ENCODE data around the gene SLC44A3. TPM values are rescaled to one million over a fixed set of nuclear protein-coding genes. Genes with fewer than 3 reads are reported as not detected.

Gene SLC44A3
- total and polyA plus RNA-seq, 8 donors, result 13.0 to 52.5 (median 23.2) TPM

DNA sequence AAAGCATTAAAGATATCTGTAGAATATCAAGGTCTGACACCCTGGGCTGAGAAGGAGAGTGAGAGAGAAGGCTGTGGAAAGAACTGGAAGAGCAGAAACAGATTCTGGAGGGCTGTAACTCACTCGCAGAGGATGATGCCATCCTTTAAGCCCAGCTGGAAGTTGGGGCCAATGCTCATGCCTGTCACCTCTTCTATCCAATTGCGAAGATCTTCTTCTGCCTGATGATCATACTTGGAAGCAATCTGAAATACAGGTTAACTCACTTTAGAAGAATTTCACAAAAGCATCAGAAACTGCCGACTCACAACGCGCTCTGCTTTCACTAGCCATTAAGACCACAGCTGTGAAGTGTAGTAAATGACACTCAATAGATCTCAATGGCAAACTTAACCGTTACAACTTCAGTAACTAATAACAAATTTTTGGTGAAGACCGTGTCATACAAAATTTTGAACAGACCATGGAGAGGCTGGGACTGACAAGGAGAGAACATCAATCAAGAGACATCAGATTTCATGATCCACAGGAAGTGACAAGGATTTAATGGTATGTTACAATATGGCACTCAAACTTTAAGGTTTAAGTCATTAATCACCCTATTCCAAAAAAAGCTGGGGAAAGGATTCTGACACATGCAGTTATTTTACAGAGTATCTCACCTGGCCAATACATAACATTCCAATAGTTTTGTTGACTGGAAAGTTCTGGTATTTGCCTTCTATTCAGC, 83.3 kb downstream of the SLC44A3 start:
- FAIRE-seq (no peak), DNase-seq (no peak), ATAC-seq (no peak)
- TF ChIP-seq, protein P1, sequence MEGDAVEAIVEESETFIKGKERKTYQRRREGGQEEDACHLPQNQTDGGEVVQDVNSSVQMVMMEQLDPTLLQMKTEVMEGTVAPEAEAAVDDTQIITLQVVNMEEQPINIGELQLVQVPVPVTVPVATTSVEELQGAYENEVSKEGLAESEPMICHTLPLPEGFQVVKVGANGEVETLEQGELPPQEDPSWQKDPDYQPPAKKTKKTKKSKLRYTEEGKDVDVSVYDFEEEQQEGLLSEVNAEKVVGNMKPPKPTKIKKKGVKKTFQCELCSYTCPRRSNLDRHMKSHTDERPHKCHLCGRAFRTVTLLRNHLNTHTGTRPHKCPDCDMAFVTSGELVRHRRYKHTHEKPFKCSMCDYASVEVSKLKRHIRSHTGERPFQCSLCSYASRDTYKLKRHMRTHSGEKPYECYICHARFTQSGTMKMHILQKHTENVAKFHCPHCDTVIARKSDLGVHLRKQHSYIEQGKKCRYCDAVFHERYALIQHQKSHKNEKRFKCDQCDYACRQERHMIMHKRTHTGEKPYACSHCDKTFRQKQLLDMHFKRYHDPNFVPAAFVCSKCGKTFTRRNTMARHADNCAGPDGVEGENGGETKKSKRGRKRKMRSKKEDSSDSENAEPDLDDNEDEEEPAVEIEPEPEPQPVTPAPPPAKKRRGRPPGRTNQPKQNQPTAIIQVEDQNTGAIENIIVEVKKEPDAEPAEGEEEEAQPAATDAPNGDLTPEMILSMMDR (IDR thresholded peaks at IDR 0.05), result no peak
- intact Hi-C loops (cut with DNase I), result no loop called here
- Histone ChIP-seq H3K4me1 (peaks cover 4 to 14% (median 5%) of the 10 kb centered on the region in 3 donors), H3K27ac (no peak overlapping the region), H3K36me3 (peaks cover 0 to 2% (median 0%) of the 10 kb centered on the region in 3 donors), H3K4me3 (no peak overlapping the region), H3K27me3 (no peaks in the 10 kb centered on the region), H3K9me3 (no peaks in the 10 kb centered on the region)
- WGBS, 2 donors, result 91 to 93% methylated on average over 7 of the region's 7 CpGs

DNA sequence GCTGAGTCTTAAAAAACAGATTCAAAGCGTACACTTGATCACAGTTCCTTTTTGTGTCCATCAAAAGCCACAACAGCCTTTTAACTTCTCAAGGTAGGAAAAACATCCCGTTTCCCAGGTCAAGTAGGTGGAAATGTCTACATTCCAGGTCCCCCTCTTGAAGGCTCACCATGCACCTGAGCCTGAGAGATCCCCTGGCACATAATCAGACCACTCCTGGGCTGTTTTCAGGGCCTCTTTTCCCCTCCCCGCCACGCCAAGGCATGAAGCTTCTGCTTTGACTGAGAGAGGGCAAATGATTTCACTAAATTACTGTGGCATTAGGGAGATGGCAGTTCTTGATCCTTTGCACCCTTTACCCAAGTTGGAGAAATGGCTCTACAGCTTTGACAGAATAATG, 85.0 kb downstream of the SLC44A3 start:
- TF ChIP-seq, protein P1 (IDR thresholded peaks at IDR 0.05), result no peak
- 92 to 94% methylated on average over 4 of the region's 4 CpGs for WGBS, 2 donors
- FAIRE-seq, result no peak

DNA sequence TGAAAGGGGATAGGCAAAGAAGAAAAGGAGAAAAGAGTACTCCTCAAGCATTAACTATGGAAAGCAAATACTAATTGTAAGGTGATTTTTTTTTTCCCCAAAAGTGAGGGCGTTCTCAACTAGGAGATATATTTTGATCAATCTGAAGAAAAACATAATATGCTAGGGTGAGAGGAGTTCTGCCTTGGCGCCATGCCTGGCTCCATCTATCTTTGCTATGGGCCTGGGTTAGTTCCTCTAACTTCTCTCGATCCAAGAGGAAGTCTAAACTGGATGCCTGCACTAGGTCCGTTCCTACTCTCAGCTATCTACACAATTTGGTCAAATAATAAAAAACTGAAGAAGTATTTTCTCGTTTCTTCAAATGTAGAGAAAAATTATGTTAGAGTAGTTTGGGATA, 86.2 kb downstream of the SLC44A3 start:
- FAIRE-seq, result no peak
- no peaks in the 10 kb centered on the region for H3K27me3 ChIP-seq
- H3K27ac ChIP-seq, result no peak overlapping the region
- H3K4me1 ChIP-seq, result peaks cover 0 to 6% (median 0%) of the 10 kb centered on the region in 3 donors
- H3K4me3 ChIP-seq, result no peak overlapping the region
- WGBS, 2 donors, result 79 to 81% methylated on average over 5 of the region's 5 CpGs
- intact Hi-C loops (cut with DNase I), result no loop called here
- H3K36me3 ChIP-seq, result no peaks in the 10 kb centered on the region
- DNase-seq, result no peak
- H3K9me3 ChIP-seq, result no peaks in the 10 kb centered on the region
- ATAC-seq, result no peak
- TF ChIP-seq, protein P1 (IDR thresholded peaks at IDR 0.05), result no peak

More for the DNA sequence above, 85.0 kb downstream of the SLC44A3 start:
- H3K9me3 ChIP-seq, result no peaks in the 10 kb centered on the region
- intact Hi-C loops (cut with DNase I), result no loop called here
- H3K36me3 ChIP-seq, result no peaks in the 10 kb centered on the region
- ATAC-seq (no peak), DNase-seq (no peak)
- H3K4me1 ChIP-seq, result peaks cover 0 to 10% (median 0%) of the 10 kb centered on the region in 3 donors
- H3K27me3 ChIP-seq, result no peaks in the 10 kb centered on the region
- no peak overlapping the region for H3K4me3 ChIP-seq
- H3K27ac ChIP-seq, result no peak overlapping the region

DNA sequence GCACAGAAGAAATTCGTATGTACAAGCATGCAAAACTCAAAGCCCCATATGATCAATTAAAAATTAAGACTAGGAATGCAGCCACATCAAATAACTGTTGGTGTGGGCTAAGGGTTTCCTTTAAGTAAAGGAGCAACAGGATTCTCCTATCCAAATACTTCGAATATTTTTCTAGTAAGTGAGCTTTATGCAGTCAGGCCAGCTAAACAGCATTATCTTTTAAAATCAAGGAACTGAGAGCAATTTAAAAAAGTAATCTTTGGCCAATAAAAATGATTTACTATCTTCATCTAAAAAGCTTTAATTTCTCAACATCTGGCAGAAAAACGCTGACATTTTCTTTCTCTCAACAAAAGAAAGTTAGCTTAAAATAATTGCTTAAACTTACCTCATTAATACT, 87.0 kb downstream of the SLC44A3 start:
- no peak overlapping the region for H3K4me3 ChIP-seq
- H3K36me3 ChIP-seq, result no peaks in the 10 kb centered on the region
- WGBS, 2 donors, result 68 to 73% methylated on average over 3 of the region's 3 CpGs
- H3K27me3 ChIP-seq, result no peaks in the 10 kb centered on the region
- H3K27ac ChIP-seq, result no peak overlapping the region
- H3K4me1 ChIP-seq, result peaks cover 0 to 6% (median 0%) of the 10 kb centered on the region in 3 donors
- FAIRE-seq (no peak), ATAC-seq (no peak), DNase-seq (no peak)
- H3K9me3 ChIP-seq, result no peaks in the 10 kb centered on the region
- intact Hi-C loops (cut with DNase I), result no loop called here
- TF ChIP-seq, protein P1 (IDR thresholded peaks at IDR 0.05), result no peak

DNA sequence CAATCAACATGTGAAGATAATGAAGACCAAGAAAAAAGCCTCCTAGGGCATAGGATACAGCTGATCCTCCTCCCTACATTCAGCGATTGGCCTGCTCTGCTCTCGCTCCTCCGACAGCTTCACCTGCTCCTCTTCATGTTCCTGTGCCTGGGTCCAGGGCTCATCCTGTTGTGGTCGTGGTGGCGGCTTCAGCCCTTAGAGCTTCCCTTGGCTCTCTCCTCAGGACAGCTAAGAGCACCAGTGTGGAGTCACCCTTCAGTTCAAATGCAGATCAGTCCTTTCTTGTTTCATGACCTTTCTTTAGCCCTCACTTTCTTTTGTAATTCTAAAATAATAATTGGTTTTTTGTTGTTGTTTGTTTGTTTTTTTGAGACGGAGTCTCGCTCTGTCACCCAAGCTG, 88.0 kb downstream of the SLC44A3 start:
- Histone ChIP-seq H3K36me3 (no peaks in the 10 kb centered on the region), H3K9me3 (no peaks in the 10 kb centered on the region), H3K4me1 (peaks cover 0 to 6% (median 0%) of the 10 kb centered on the region in 3 donors), H3K27me3 (no peaks in the 10 kb centered on the region), H3K27ac (no peak overlapping the region), H3K4me3 (no peak overlapping the region)
- FAIRE-seq, result no peak
- intact Hi-C loops (cut with DNase I), result no loop called here
- ATAC-seq, result no peak
- DNase-seq, result no peak
- WGBS, 2 donors, result 97% methylated on average over 7 of the region's 7 CpGs
- TF ChIP-seq, protein P1 (IDR thresholded peaks at IDR 0.05), result no peak

Measured in pancreas (tissue), 10 donors.